OCI-LY3 (cell line): ENCODE results near the gene TPI1.
A peak's percentile ranks its signal among the peaks of the same experiment; 100 is the strongest.

Experiments
- H2AFZ ChIP-seq: fragments of 200-600, 300-600 bp; shearing (Covaris generic); 2 replicates; pipeline ENCODE4 v1.6.0; 2014; ENCODE audit warnings: antibody characterized with exemption, low read depth, low read length
- H3K27ac ChIP-seq: fragments of 200-600, 300-600 bp; sonication (generic); 2 replicates; pipeline ENCODE4 v1.5.1; 2014; ENCODE audit warnings: mild to moderate bottlenecking, low read length, moderate library complexity, mixed read lengths
- H3K27me3 ChIP-seq: fragments of 200-600, 300-600 bp; sonication (generic); 2 replicates; pipeline ENCODE4 v1.6.1; 2014; ENCODE audit warnings: low read depth, low read length, mixed read lengths
- H3K36me3 ChIP-seq: fragments of 200-600, 300-600 bp; sonication (generic); replicated peaks from 2 replicates; pipeline ENCODE3; 2014; ENCODE audit warnings: low read depth, low read length, mixed read lengths
- H3K4me1 ChIP-seq: fragments of 300-600, 200-600 bp; sonication (generic); 2 replicates; pipeline ENCODE4 v1.6.1; 2014; ENCODE audit warnings: low read length, mixed read lengths
- H3K4me2 ChIP-seq: fragments of 200-600, 300-600 bp; sonication (generic); 2 replicates; pipeline ENCODE4 v1.6.1; 2014; ENCODE audit warnings: low read length, mixed read lengths
- H3K4me3 ChIP-seq: fragments of 300-600, 200-600 bp; sonication (generic); 2 replicates; pipeline ENCODE4 v1.5.1; 2014; ENCODE audit warnings: antibody characterized with exemption, mild to moderate bottlenecking, low read length, moderate library complexity
- H3K79me2 ChIP-seq: fragments of 300-600, 200-600 bp; shearing (Covaris generic); 2 replicates; pipeline ENCODE4 v1.6.1; 2014; ENCODE audit warnings: mild to moderate bottlenecking, low read length, mixed read lengths
- H3K9ac ChIP-seq: fragments of 300-600, 200-600 bp; shearing (Covaris generic); 2 replicates; pipeline ENCODE4 v1.6.0; 2014; ENCODE audit warnings: mild to moderate bottlenecking, low read length, moderate library complexity
- H3K9me3 ChIP-seq: fragments of 200-600, 300-600 bp; shearing (Covaris generic); 2 replicates; pipeline ENCODE4 v1.6.1; 2014; ENCODE audit warnings: low read length, mixed read lengths; ENCODE audit not compliant: insufficient read depth
- H4K20me1 ChIP-seq: fragments of 200-600, 300-600 bp; sonication (generic); 2 replicates; pipeline ENCODE4 v1.6.1; 2016; ENCODE audit warnings: low read length, mixed read lengths; ENCODE audit not compliant: insufficient read depth
- CTCF ChIP-seq: fragments of 200-600, 300-600 bp; sonication (generic); IDR thresholded peaks from 2 replicates; pipeline ENCODE4 v1.5.1; 2014; ENCODE audit warnings: antibody characterized with exemption, low read length, low read depth
- EZH2phosphoT487 ChIP-seq: fragments of 200-600 bp; shearing (Covaris generic); IDR thresholded peaks from 2 replicates; pipeline ENCODE4 v1.6.1; 2018; ENCODE audit warnings: antibody characterized with exemption, mixed run types, low read depth

The TPI1 gene

GRCh38 chr12:6827437-6827911 lies 39.9 kb upstream of the TPI1 start:
- Histone ChIP-seq H3K4me3 (peak overlapping the region; percentile 25; the same call in 1 of the 2 replicates), H2AFZ (no peak overlapping the region), H3K9me3 (no peaks in the 10 kb centered on the region), H3K9ac (no peak overlapping the region), H3K79me2 (no peaks in the 10 kb centered on the region), H3K27me3 (peaks cover 22% of the 10 kb centered on the region), H3K36me3 (peaks cover 2% of the 10 kb centered on the region), H3K27ac (no peak overlapping the region), H3K4me2 (peak overlapping the region; percentile 53), H4K20me1 (no peaks in the 10 kb centered on the region), H3K4me1 (peaks cover 11% of the 10 kb centered on the region)
- TF ChIP-seq CTCF (no peak), EZH2phosphoT487 (no peak)

- no peak for TF ChIP-seq EZH2phosphoT487
- Histone ChIP-seq H3K9me3 (no peaks in the 10 kb centered on the region), H3K36me3 (peaks cover 2% of the 10 kb centered on the region), H3K9ac (peak within 1 kb of the TSS; percentile 89), H3K4me3 (peak within 1 kb of the TSS; percentile 90), H3K79me2 (no peaks in the 10 kb centered on the region), H2AFZ (peak within 1 kb of the TSS; percentile 67), H3K4me1 (peaks cover 11% of the 10 kb centered on the region), H3K27ac (peak within 1 kb of the TSS; percentile 17), H4K20me1 (no peaks in the 10 kb centered on the region), H3K4me2 (peak within 1 kb of the TSS; percentile 85), H3K27me3 (peaks cover 17% of the 10 kb centered on the region)
Observed at GRCh38 chr12:6827982-6828780, 39.1 kb upstream of the TPI1 start, which contains the start of gene P3H3. TSS of gene P3H3 (plus strand) at chr12:6828407. CDS start at chr12:6828441, 34 bp downstream.

- Histone ChIP-seq H3K36me3 (peaks cover 2% of the 10 kb centered on the region), H4K20me1 (no peaks in the 10 kb centered on the region), H3K27ac (peak overlapping the region; percentile 17), H3K27me3 (peaks cover 9% of the 10 kb centered on the region; the same call in 1 of the 2 replicates), H3K9me3 (no peaks in the 10 kb centered on the region), H3K9ac (peak overlapping the region; percentile 89), H3K4me2 (peak overlapping the region; percentile 85), H2AFZ (peak overlapping the region; percentile 67), H3K4me3 (peak overlapping the region; percentile 90), H3K4me1 (peaks cover 11% of the 10 kb centered on the region), H3K79me2 (no peaks in the 10 kb centered on the region)
- TF ChIP-seq EZH2phosphoT487, result no peak
- TF ChIP-seq CTCF, result no peak
Observed at GRCh38 chr12:6828781-6829535, 38.4 kb upstream of the TPI1 start.

GRCh38 chr12:6829536-6830220 lies 37.7 kb upstream of the TPI1 start:
- Histone ChIP-seq H3K27ac (no peak overlapping the region), H3K36me3 (peaks cover 2% of the 10 kb centered on the region), H3K9me3 (no peaks in the 10 kb centered on the region), H4K20me1 (no peaks in the 10 kb centered on the region), H2AFZ (peak overlapping the region; percentile 67), H3K4me3 (peak overlapping the region; percentile 90), H3K4me1 (peaks cover 11% of the 10 kb centered on the region), H3K79me2 (no peaks in the 10 kb centered on the region), H3K27me3 (peaks cover 9% of the 10 kb centered on the region; the same call in 1 of the 2 replicates), H3K4me2 (peak overlapping the region; percentile 85), H3K9ac (peak overlapping the region; percentile 89)
- peak; percentile 29 for TF ChIP-seq CTCF
- TF ChIP-seq EZH2phosphoT487, result no peak
